ENCODE data around the gene IL1R2.

IL1R2 gene

GRCh38 chr2:102005989-102006885 lies 14.5 kb downstream of the IL1R2 start:
- H3K4me3 ChIP-seq (ENCODE audit: low read depth, low read length): no peak overlapping the region
- in situ Hi-C loops (cut with HindIII; ENCODE audit: low sequenced_read_pairs): no loop called here
- DNase-seq (ENCODE audit: low read depth): no peak
- peak; percentile 73 for TF ChIP-seq CTCF (IDR thresholded peaks at IDR 0.05; ENCODE audit: low read depth, low read length, missing control alignments)

- no peak for DNase-seq (ENCODE audit: low read depth)
- no peak for TF ChIP-seq CTCF (IDR thresholded peaks at IDR 0.05; ENCODE audit: low read depth, low read length, missing control alignments)
- H3K4me3 ChIP-seq (ENCODE audit: low read depth, low read length): no peak overlapping the region
- in situ Hi-C loops (cut with HindIII; ENCODE audit: low sequenced_read_pairs): no loop called here
Observed at GRCh38 chr2:102006886-102007278, 15.1 kb downstream of the IL1R2 start.

GRCh38 chr2:102008490-102008889 lies 16.7 kb downstream of the IL1R2 start:
- in situ Hi-C loops (cut with HindIII; ENCODE audit: low sequenced_read_pairs): no loop called here
- DNase-seq (ENCODE audit: low read depth): no peak
- H3K4me3 ChIP-seq (ENCODE audit: low read depth, low read length): no peak overlapping the region
- TF ChIP-seq CTCF (IDR thresholded peaks at IDR 0.05; ENCODE audit: low read depth, low read length, missing control alignments): no peak

GRCh38 chr2:102009557-102009956 lies 17.8 kb downstream of the IL1R2 start:
- in situ Hi-C loops (cut with HindIII; ENCODE audit: low sequenced_read_pairs): no loop called here
- TF ChIP-seq CTCF (IDR thresholded peaks at IDR 0.05; ENCODE audit: low read depth, low read length, missing control alignments): no peak
- H3K4me3 ChIP-seq (ENCODE audit: low read depth, low read length): no peak overlapping the region
- no peak for DNase-seq (ENCODE audit: low read depth)

GRCh38 chr2:102010902-102011301 lies 19.1 kb downstream of the IL1R2 start:
- in situ Hi-C loops (cut with HindIII; ENCODE audit: low sequenced_read_pairs): no loop called here
- DNase-seq (ENCODE audit: low read depth): no peak
- no peak for TF ChIP-seq CTCF (IDR thresholded peaks at IDR 0.05; ENCODE audit: low read depth, low read length, missing control alignments)
- no peak overlapping the region for H3K4me3 ChIP-seq (ENCODE audit: low read depth, low read length)

GRCh38 chr2:102012061-102012614 lies 20.4 kb downstream of the IL1R2 start:
- TF ChIP-seq CTCF (IDR thresholded peaks at IDR 0.05; ENCODE audit: low read depth, low read length, missing control alignments): no peak
- no peak overlapping the region for H3K4me3 ChIP-seq (ENCODE audit: low read depth, low read length)
- no peak for DNase-seq (ENCODE audit: low read depth)
- in situ Hi-C loops (cut with HindIII; ENCODE audit: low sequenced_read_pairs): no loop called here

All from astrocyte of the cerebellum (primary cell).